Astrocyte of the hippocampus (primary cell): ENCODE measurements around the gene OPN1MW.
"Not testable (repeated sequence)": the region's sequence is repeated elsewhere in the genome, so short reads cannot be mapped to it uniquely, and the experiment has no call there.

ENCODE experiments used
- DNase-seq: peaks from one replicate; pipeline ENCODE4 v3.0.0; 2011; ENCODE audit warnings: low read depth, low spot score

The OPN1MW gene

GRCh38 chrX:154182296-154182695, at the start of gene OPN1MW:
TSS of gene OPN1MW (plus strand) at chrX:154182596. CDS start at chrX:154182678, 82 bp downstream.
- DNase-seq, result not testable (repeated sequence)

DNA sequence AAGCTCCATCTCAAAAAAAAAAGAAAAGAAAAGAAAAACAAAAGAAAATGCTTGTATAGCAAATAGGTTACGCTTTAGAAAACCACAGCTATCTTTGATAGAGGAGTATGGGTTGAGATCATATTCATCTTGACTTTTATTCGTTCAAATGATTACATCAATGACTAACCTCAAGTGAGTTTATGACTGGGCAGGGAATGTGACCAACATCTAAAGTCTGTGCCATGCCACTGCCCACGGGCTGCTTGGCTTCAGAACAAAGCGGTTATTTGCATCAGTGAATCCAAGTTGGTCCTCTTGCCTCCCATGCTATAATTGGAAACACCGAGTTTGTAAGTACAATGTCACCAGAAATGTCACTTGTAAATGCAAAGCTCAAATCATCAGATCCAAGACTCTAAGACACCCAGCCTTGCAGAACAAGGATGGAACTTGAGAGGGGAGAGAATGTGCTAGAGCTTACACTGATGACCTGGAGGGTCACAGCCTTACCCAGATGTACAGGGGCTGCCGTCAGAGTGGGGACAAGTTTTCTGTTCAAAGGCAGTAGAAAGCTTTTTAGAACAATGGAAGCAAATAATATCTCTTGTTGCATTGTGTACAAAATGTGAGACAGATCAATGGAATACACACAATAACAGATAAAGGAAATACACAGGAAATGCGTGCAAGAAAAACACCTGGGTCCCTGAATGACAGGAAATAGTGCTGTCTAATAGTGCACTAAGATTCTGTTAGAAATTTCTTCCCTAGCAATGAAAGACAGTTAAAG, 46.8 kb upstream of the OPN1MW start:
- DNase-seq, result no peak

DNA sequence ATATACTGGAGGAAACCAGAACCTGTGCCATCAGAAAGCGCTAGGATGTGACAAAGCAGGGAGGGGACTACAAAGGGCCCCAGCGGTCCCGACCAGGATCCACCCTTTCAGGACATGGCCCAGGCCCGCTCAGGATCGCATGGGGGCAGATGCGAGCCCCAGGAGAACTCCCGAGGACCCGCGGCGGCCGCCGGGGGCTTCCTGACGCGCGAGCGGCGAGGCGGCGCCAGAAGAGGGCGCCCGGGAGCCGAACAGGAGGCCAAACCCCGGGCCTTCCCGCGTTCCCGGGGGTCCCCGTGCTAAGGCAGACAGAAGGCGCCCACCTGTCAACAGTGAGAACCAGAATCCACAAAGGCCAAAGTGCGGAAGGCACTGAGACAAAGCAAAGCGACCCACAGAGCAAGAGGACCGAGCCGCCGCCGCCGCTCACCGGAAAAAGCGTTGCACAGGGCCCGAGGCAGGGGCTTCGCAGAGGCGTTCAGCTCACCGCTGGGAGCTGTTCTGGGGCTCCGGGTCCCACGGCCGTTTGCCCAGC, 45.7 kb upstream of the OPN1MW start:
- peak; percentile 77 for DNase-seq

DNA sequence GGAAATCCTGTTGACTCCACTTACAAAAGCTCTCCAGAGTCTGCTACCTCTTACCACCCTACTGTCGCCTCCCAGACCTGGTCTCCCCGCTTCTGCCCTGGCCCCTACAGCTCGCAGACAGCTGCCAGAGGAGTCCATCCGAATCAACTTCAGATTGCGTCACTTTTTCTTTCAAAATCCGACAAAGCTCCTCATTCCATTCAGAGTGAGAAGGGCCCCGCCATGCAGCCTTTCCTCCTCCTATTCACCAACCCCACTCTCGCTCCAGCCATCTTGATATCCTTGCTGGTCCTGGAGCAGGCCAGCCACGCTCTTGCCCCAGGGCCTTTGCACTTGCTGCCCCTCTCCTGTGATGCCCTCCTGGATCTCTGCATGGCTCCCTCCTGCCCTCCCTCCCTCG, 43.5 kb upstream of the OPN1MW start:
- DNase-seq, result no peak

DNA sequence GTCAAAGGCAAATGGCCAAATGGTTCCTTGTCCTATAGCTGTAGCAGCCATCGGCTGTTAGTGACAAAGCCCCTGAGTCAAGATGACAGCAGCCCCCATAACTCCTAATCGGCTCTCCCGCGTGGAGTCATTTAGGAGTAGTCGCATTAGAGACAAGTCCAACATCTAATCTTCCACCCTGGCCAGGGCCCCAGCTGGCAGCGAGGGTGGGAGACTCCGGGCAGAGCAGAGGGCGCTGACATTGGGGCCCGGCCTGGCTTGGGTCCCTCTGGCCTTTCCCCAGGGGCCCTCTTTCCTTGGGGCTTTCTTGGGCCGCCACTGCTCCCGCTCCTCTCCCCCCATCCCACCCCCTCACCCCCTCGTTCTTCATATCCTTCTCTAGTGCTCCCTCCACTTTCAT, 42.2 kb upstream of the OPN1MW start:
- no peak for DNase-seq

DNA sequence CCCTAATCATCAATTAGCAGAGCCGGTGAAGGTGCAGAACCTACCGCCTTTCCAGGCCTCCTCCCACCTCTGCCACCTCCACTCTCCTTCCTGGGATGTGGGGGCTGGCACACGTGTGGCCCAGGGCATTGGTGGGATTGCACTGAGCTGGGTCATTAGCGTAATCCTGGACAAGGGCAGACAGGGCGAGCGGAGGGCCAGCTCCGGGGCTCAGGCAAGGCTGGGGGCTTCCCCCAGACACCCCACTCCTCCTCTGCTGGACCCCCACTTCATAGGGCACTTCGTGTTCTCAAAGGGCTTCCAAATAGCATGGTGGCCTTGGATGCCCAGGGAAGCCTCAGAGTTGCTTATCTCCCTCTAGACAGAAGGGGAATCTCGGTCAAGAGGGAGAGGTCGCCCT, 41.7 kb upstream of the OPN1MW start:
- no peak for DNase-seq

- no peak for DNase-seq
Observed at GRCh38 chrX:154142386-154142785, 40.0 kb upstream of the OPN1MW start.

GRCh38 chrX:154142950-154143745, 39.2 kb upstream of the OPN1MW start:
- DNase-seq, result no peak

- not testable (repeated sequence) for DNase-seq
Observed at GRCh38 chrX:154144010-154144409, 38.4 kb upstream of the OPN1MW start, which contains the start of gene OPN1LW. TSS of gene OPN1LW (plus strand) at chrX:154144243. CDS start at chrX:154144284, 41 bp downstream.

- DNase-seq, result not testable (repeated sequence)
Observed at GRCh38 chrX:154151030-154151429, 31.4 kb upstream of the OPN1MW start.

GRCh38 chrX:154156221-154156620, 26.2 kb upstream of the OPN1MW start:
- not testable (repeated sequence) for DNase-seq

GRCh38 chrX:154157207-154157606, 25.2 kb upstream of the OPN1MW start:
- not testable (repeated sequence) for DNase-seq

DNA sequence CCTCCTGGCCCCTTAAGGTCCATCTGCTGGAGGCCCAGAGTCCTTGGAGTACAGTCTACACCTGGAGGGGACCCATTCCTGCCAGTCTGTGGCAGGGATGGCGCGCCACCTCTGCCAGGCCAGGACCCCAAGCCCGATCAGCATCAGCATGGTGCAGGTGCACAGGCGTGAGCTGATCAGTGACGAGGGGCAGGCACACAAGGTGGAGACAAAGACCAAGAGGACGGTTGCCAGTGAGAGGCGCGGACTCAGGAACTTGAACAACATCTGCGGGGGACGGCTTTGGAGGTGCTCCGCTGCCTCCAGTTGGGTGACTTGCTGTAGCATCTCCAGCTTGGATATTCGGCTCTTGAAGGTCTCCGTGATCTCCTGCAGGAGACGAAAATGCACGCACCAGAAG, 23.1 kb upstream of the OPN1MW start:
- not testable (repeated sequence) for DNase-seq

DNA sequence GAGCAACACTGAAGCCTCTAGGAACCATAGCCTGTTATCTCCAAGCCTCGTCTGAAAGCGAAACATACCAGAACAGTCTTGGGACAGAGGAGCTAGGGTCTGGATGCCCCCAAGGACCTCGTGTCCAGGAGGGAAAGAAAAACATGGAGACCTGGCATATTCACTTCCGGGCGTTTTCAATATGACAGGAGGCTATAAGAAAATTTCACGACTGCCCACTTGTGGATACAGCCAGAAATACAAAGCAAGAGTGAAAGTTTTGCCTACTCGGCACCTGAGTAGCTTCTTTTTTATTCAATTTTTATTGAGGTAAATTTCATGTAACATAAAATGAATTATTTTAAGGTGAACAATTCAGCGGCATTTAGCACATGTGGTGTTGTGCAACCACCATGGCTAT, 17.5 kb upstream of the OPN1MW start:
- not testable (repeated sequence) for DNase-seq

GRCh38 chrX:154168384-154168783, 14.0 kb upstream of the OPN1MW start:
- not testable (repeated sequence) for DNase-seq

- DNase-seq, result not testable (repeated sequence)
Observed at GRCh38 chrX:154172535-154172943, 9.9 kb upstream of the OPN1MW start.

GRCh38 chrX:154174356-154174755, 8.0 kb upstream of the OPN1MW start:
- not testable (repeated sequence) for DNase-seq

GRCh38 chrX:154183794-154184193, 1.4 kb downstream of the OPN1MW start:
- not testable (repeated sequence) for DNase-seq

DNA sequence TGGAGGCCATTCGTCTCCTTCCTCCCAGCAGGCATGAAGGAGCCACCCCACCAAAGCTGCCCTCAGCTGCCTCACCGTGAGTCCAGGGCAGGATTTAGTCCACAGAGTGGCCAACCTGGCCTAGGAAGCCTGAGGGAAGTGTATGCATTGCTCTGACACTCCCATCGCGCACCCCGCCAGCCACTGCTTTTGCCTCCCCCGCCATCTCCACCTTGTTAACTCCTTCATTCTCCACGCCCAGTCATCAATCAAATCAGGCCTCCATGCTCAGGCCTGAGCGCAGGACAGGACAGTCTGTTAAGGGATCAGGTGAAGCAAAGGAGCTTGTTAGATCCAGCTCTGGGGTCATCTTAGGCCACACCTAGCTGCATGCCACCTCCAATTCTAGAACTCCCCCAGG, 10.4 kb downstream of the OPN1MW start:
- not testable (repeated sequence) for DNase-seq

DNA sequence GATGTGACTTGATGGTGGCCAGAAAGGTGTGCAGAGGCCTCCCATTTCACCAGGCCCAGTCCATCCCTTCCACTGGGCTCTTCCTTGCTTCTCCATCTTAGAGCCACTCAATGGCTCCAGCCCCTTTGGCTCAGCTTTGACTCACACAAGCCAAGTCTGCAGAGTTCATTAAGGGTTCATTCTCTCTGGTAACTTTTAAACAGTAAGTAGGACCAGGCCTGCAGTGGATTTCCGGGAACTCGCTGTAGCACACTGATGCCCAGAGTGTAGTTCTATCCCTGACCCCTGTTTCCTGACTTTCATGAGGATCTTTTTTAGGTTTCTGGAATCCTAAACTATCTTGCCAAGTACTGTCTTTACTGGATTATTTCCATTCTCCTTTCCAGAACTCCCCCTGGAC, 11.9 kb downstream of the OPN1MW start:
- not testable (repeated sequence) for DNase-seq

- DNase-seq, result not testable (repeated sequence)
Observed at GRCh38 chrX:154196466-154196865, 14.1 kb downstream of the OPN1MW start.
